MCF 10A (cell line): ENCODE data around the gene CD109. TPM values are rescaled to one million over a fixed set of nuclear protein-coding genes. Genes with fewer than 3 reads are reported as not detected.

Source experiments
- BruUV-seq: library from RNA; stranded (reverse); fragments of 400-500 nt; replicated peaks from 2 replicates; lab custom pipeline; 2021; lab: Mats Ljungman, UMichigan
- CTCF ChIA-PET: fragments of 300-600 bp; sonication (Branson Sonifier 250); formaldehyde crosslinking; extraction: SDS; loops from one replicate; lab custom pipeline; 2021; ENCODE audit warnings: antibody characterized with exemption, inconsistent platforms; lab: Yijun Ruan, JAX
- POLR2A ChIA-PET: fragments of 300-600, 350-650 bp; sonication (Branson Sonifier 250); formaldehyde crosslinking; extraction: SDS; loops from one replicate; lab custom pipeline; 2020; ENCODE audit warnings: antibody characterized with exemption, inconsistent platforms; lab: Yijun Ruan, JAX
- DNase-seq: peaks from one replicate; pipeline ENCODE4 v3.0.0-alpha.2; 2018; ENCODE audit not compliant: unreplicated experiment
- H3K27ac Mint-ChIP-seq: one replicate; pipeline ENCODE4 v1.8.0; 2022; ENCODE audit warnings: mild to moderate bottlenecking, low read depth, mixed read lengths; ENCODE audit not compliant: unreplicated experiment
- H3K27me3 Mint-ChIP-seq: one replicate; pipeline ENCODE4 v1.8.0; 2022; ENCODE audit warnings: mixed read lengths; ENCODE audit not compliant: insufficient read depth, unreplicated experiment
- H3K36me3 Mint-ChIP-seq: one replicate; pipeline ENCODE4 v1.8.0; 2022; ENCODE audit warnings: mild to moderate bottlenecking, moderate library complexity, mixed read lengths; ENCODE audit not compliant: insufficient read depth, unreplicated experiment
- H3K4me1 Mint-ChIP-seq: one replicate; pipeline ENCODE4 v1.8.0; 2022; ENCODE audit warnings: mixed read lengths; ENCODE audit not compliant: insufficient read depth, unreplicated experiment
- H3K4me3 Mint-ChIP-seq: one replicate; pipeline ENCODE4 v1.8.0; 2022; ENCODE audit warnings: mild to moderate bottlenecking, moderate library complexity, mixed read lengths; ENCODE audit not compliant: unreplicated experiment
- H3K9me3 Mint-ChIP-seq: one replicate; pipeline ENCODE4 v1.8.0; 2022; ENCODE audit warnings: mixed read lengths; ENCODE audit not compliant: unreplicated experiment
- CTCF ChIP-seq: fragments of 200-600 bp; IDR thresholded peaks from one replicate; pipeline ENCODE4 v1.8.0; 2022; ENCODE audit warnings: antibody characterized with exemption, mild to moderate bottlenecking; ENCODE audit not compliant: unreplicated experiment
- intact Hi-C: fragments of 100-400 bp; cut with micrococcal nuclease; formaldehyde crosslinking; loops from 2 replicates; pipeline ENCODE4 v1.14.1; 2022
- total RNA-seq: library from RNA; stranded (reverse); gene quantifications from 2 replicates; pipeline ENCODE4 v1.2.3, GENCODE V29; 2022

The CD109 gene
- total RNA-seq, 1 experiment from 2014 or later, result 94.5 TPM

DNA sequence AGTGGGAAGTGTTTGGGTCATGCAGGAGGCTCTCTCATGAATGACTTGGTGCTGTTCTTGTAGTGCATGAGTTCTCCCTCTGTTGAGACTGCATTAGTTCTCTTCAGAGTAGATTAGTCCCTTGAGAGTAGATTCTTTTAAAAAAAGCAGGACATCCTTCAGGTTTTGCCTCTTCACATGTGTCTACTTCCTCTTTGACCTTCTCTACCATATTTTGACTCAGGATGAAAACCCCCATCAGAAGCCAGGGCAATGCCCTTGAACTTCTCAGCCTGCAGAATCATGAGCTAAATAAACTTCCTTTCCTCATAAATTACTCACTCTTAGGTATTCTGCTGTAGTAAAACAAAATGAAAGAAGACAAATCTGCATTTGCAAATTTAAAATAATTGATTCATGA lies 170.3 kb downstream of the CD109 start:
- Mint-ChIP-seq H3K27ac (no peak overlapping the region), H3K9me3 (no peaks in the 10 kb centered on the region), H3K27me3 (no peaks in the 10 kb centered on the region), H3K36me3 (peaks cover 26% of the 10 kb centered on the region), H3K4me1 (no peaks in the 10 kb centered on the region), H3K4me3 (no peak overlapping the region)
- TF ChIP-seq CTCF, result no peak
- POLR2A ChIA-PET, result no interaction called here
- BruUV-seq, result no TSS peak
- CTCF ChIA-PET, result interaction anchor here (0.6 to 2.7 kb wide), 2 partner anchors 868 to 1343 kb away, joined by 3 to 8 read pairs; no protein-coding TSS in a partner anchor
- DNase-seq, result no peak
- intact Hi-C loops, result no loop called here

DNA sequence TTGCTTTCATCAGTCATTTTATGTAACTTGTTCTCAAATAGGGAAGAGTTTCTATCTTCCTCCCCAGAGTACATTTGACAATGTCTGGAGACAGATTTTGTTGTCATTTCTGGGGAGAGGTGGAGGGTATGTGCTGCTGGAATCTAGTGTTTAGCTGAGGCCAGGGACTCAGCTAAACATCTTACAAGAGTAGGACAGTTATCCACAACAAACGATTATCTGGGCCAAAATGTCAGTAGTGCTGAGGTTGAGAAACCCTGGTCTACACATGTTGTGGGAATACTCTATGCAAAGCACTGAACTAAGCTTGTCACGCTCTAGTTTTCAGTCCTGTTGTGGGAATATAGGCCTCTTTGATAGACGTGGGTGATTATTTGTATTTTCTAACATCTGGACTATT lies 171.4 kb downstream of the CD109 start:
- no peak for DNase-seq
- Mint-ChIP-seq H3K36me3 (peaks cover 15% of the 10 kb centered on the region), H3K27ac (no peak overlapping the region), H3K9me3 (no peaks in the 10 kb centered on the region), H3K27me3 (no peaks in the 10 kb centered on the region), H3K4me1 (no peaks in the 10 kb centered on the region), H3K4me3 (no peak overlapping the region)
- intact Hi-C loops, result no loop called here
- CTCF ChIA-PET, result no interaction called here
- POLR2A ChIA-PET, result no interaction called here
- no TSS peak for BruUV-seq
- TF ChIP-seq CTCF, result no peak

GRCh38 chr6:73870907-73871306 lies 174.9 kb downstream of the CD109 start:
- no peak overlapping the region for H3K4me3 Mint-ChIP-seq
- POLR2A ChIA-PET, result no interaction called here
- intact Hi-C loops, result no loop called here
- CTCF ChIA-PET, result interaction anchor here (1.8 kb wide), 1 partner anchor 98 kb away, joined by 6 read pairs; no protein-coding TSS in a partner anchor
- peak; percentile 11 for DNase-seq
- peaks cover 24% of the 10 kb centered on the region for H3K36me3 Mint-ChIP-seq
- no peak overlapping the region for H3K27ac Mint-ChIP-seq
- H3K9me3 Mint-ChIP-seq, result peaks cover 6% of the 10 kb centered on the region
- TF ChIP-seq CTCF, result no peak
- no TSS peak for BruUV-seq
- no peaks in the 10 kb centered on the region for H3K27me3 Mint-ChIP-seq
- no peaks in the 10 kb centered on the region for H3K4me1 Mint-ChIP-seq

DNA sequence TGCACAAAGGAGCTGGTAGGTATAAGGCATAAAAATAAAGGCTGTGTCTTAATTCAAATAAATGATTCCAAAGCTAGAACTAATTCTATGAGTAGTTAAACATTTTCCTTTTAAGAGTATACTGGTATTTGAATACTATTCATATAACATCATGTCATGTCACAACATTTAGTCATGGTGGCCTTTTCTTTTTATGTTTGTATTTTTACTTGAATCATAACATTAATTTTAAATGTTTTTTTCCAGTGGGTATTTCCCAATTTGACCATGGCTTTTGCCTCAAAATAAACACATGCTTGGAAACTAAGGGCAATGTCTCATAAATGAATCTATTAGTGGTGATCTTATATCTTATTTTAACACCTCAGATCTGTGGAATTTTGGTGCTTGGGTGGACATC lies 177.1 kb downstream of the CD109 start:
- BruUV-seq, result no TSS peak
- H3K4me1 Mint-ChIP-seq, result no peaks in the 10 kb centered on the region
- H3K9me3 Mint-ChIP-seq, result peaks cover 6% of the 10 kb centered on the region
- ChIA-PET CTCF (interaction anchor here (0.5 kb wide), 1 partner anchor 12 kb away, joined by 3 read pairs; no protein-coding TSS in a partner anchor), POLR2A (interaction anchor here (0.7 kb wide), 1 partner anchor 175 kb away, joined by 3 read pairs; no protein-coding TSS in a partner anchor)
- no peak for DNase-seq
- no peak for TF ChIP-seq CTCF
- peaks cover 17% of the 10 kb centered on the region for H3K36me3 Mint-ChIP-seq
- no peak overlapping the region for H3K4me3 Mint-ChIP-seq
- no peak overlapping the region for H3K27ac Mint-ChIP-seq
- intact Hi-C loops, result no loop called here
- no peaks in the 10 kb centered on the region for H3K27me3 Mint-ChIP-seq

Other genes with a start within 250 kb of the CD109 start
- gene CGAS, start 243.9 kb upstream of the CD109 start, total RNA-seq, result 11.6 and 14.1 TPM in 2 replicates
- 50.8 and 51.4 TPM in 2 replicates for gene MTO1, start 234.5 kb upstream of the CD109 start, total RNA-seq
- gene EEF1A1, start 175.2 kb upstream of the CD109 start, total RNA-seq, result 13,507 and 14,346 TPM in 2 replicates
- 6.1 and 7.2 TPM in 2 replicates for gene SLC17A5, start 42.2 kb upstream of the CD109 start, total RNA-seq